HT1080 (cell line): ENCODE results near the gene ANO9. TPM values are rescaled to one million over a fixed set of nuclear protein-coding genes. Genes with fewer than 3 reads are reported as not detected.
"Not testable (repeated sequence)": the region's sequence is repeated elsewhere in the genome, so short reads cannot be mapped to it uniquely, and the experiment has no call there.

Experiments used
- DNase-seq: peaks from one replicate; pipeline ENCODE4 v3.0.0-alpha.2; 2015; ENCODE audit warnings: low read depth
- total RNA-seq: library from RNA; depleted of rRNA; stranded (reverse); fragments of >200 nt; shearing (Covaris generic); gene quantifications from 2 replicates; pipeline ENCODE4 v1.2.3, GENCODE V29; 2014

Gene ANO9
- total RNA-seq, 1 experiment from 2014 or later = not detected

GRCh38 chr11:434999-435740 is 6.6 kb downstream of the ANO9 start:
- not testable (repeated sequence) for DNase-seq

- DNase-seq = no peak
Observed at GRCh38 chr11:434496-434895, 7.3 kb downstream of the ANO9 start.

GRCh38 chr11:433641-434040 is 8.2 kb downstream of the ANO9 start:
- DNase-seq = no peak

- DNase-seq = no peak
Observed at GRCh38 chr11:433111-433510, 8.7 kb downstream of the ANO9 start.

- no peak for DNase-seq
Observed at GRCh38 chr11:432501-433100, 9.2 kb downstream of the ANO9 start.

- DNase-seq = no peak
Observed at GRCh38 chr11:431921-432320, 9.9 kb downstream of the ANO9 start.

GRCh38 chr11:429931-430456 is 11.8 kb downstream of the ANO9 start:
- no peak for DNase-seq

GRCh38 chr11:429391-429790 is 12.4 kb downstream of the ANO9 start:
- DNase-seq = no peak

- DNase-seq = no peak
Observed at GRCh38 chr11:428295-428694, 13.5 kb downstream of the ANO9 start.

- no peak for DNase-seq
Observed at GRCh38 chr11:426851-427250, 15.0 kb downstream of the ANO9 start.

- no peak for DNase-seq
Observed at GRCh38 chr11:425301-425700, 16.5 kb downstream of the ANO9 start.

- not testable (repeated sequence) for DNase-seq
Observed at GRCh38 chr11:424766-425165, 17.0 kb downstream of the ANO9 start.

- no peak for DNase-seq
Observed at GRCh38 chr11:424232-424631, 17.6 kb downstream of the ANO9 start.

GRCh38 chr11:422249-422656 is 19.6 kb downstream of the ANO9 start:
- DNase-seq = no peak

GRCh38 chr11:420911-421321 is 20.9 kb downstream of the ANO9 start:
- no peak for DNase-seq

- no peak for DNase-seq
Observed at GRCh38 chr11:420054-420910, 21.5 kb downstream of the ANO9 start.

- no peak for DNase-seq
Observed at GRCh38 chr11:419248-420005, 22.4 kb downstream of the ANO9 start.

- no peak for DNase-seq
Observed at GRCh38 chr11:418343-419247, 23.2 kb downstream of the ANO9 start.

GRCh38 chr11:417652-418342 is 24.0 kb downstream of the ANO9 start:
- no peak for DNase-seq
